RWPE2 (cell line): Measurements from ENCODE around the gene PRKAG2.

Experiments used
- ATAC-seq: fragments of 200-7000 bp; cut with Tn5 transposase; 3 replicates; pipeline ENCODE4 v1.9.1; 2021; ENCODE audit warnings: low read depth
- DNase-seq: peaks from one replicate; pipeline ENCODE4 v3.0.0-alpha.2; 2020; ENCODE audit warnings: low spot score
- H3K27ac ChIP-seq: fragments of 450-650 bp; 2 replicates; pipeline ENCODE4 v1.5.1; 2017; ENCODE audit warnings: mild to moderate bottlenecking; ENCODE audit not compliant: poor library complexity, severe bottlenecking
- H3K27me3 ChIP-seq: fragments of 250-450 bp; sonication (Bioruptor Pico); 2 replicates; pipeline ENCODE4 v1.5.1; 2021; ENCODE audit warnings: mild to moderate bottlenecking, moderate library complexity; ENCODE audit not compliant: insufficient read depth, poor library complexity, severe bottlenecking
- H3K36me3 ChIP-seq: fragments of 250-450 bp; sonication (Bioruptor Pico); 2 replicates; pipeline ENCODE4 v1.5.1; 2020; ENCODE audit warnings: low read depth, mild to moderate bottlenecking, moderate library complexity
- H3K4me1 ChIP-seq: fragments of 250-450 bp; sonication (Bioruptor Pico); 2 replicates; pipeline ENCODE4 v1.5.1; 2021; ENCODE audit warnings: mild to moderate bottlenecking, moderate library complexity; ENCODE audit not compliant: insufficient read depth, poor library complexity, severe bottlenecking
- H3K4me3 ChIP-seq: fragments of 250-450 bp; sonication (Bioruptor Pico); 2 replicates; pipeline ENCODE4 v1.5.1; 2021; ENCODE audit warnings: mild to moderate bottlenecking, moderate library complexity; ENCODE audit not compliant: severe bottlenecking
- H3K9me3 ChIP-seq: fragments of 250-450 bp; sonication (Bioruptor Pico); 2 replicates; pipeline ENCODE4 v1.5.1; 2021; ENCODE audit warnings: mild to moderate bottlenecking, moderate library complexity; ENCODE audit not compliant: severe bottlenecking
- TF ChIP-seq, protein P1 (sequence below): fragments of 450-650 bp; IDR thresholded peaks from one replicate; pipeline ENCODE4 v1.5.1; 2017; ENCODE audit warnings: mild to moderate bottlenecking, moderate library complexity; ENCODE audit not compliant: poor library complexity, severe bottlenecking

PRKAG2 gene

GRCh38 chr7:151869455-151869854 lies 7.5 kb downstream of the PRKAG2 start:
- Histone ChIP-seq H3K9me3 (no peaks in the 10 kb centered on the region), H3K27me3 (no peaks in the 10 kb centered on the region), H3K27ac (no peak overlapping the region), H3K4me1 (no peaks in the 10 kb centered on the region), H3K4me3 (no peak overlapping the region), H3K36me3 (no peaks in the 10 kb centered on the region)
- ATAC-seq (no peak), DNase-seq (no peak)
- TF ChIP-seq, protein P1, sequence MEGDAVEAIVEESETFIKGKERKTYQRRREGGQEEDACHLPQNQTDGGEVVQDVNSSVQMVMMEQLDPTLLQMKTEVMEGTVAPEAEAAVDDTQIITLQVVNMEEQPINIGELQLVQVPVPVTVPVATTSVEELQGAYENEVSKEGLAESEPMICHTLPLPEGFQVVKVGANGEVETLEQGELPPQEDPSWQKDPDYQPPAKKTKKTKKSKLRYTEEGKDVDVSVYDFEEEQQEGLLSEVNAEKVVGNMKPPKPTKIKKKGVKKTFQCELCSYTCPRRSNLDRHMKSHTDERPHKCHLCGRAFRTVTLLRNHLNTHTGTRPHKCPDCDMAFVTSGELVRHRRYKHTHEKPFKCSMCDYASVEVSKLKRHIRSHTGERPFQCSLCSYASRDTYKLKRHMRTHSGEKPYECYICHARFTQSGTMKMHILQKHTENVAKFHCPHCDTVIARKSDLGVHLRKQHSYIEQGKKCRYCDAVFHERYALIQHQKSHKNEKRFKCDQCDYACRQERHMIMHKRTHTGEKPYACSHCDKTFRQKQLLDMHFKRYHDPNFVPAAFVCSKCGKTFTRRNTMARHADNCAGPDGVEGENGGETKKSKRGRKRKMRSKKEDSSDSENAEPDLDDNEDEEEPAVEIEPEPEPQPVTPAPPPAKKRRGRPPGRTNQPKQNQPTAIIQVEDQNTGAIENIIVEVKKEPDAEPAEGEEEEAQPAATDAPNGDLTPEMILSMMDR: no peak

- Histone ChIP-seq H3K36me3 (no peaks in the 10 kb centered on the region), H3K9me3 (no peaks in the 10 kb centered on the region), H3K4me1 (no peaks in the 10 kb centered on the region), H3K4me3 (no peak overlapping the region), H3K27me3 (no peaks in the 10 kb centered on the region), H3K27ac (no peak overlapping the region)
- TF ChIP-seq, protein P1: no peak
- ATAC-seq (no peak), DNase-seq (no peak)
Observed at GRCh38 chr7:151869109-151869428, 7.8 kb downstream of the PRKAG2 start.

GRCh38 chr7:151868396-151869108 lies 8.4 kb downstream of the PRKAG2 start:
- H3K9me3 ChIP-seq: no peaks in the 10 kb centered on the region
- ATAC-seq (no peak), DNase-seq (no peak)
- no peaks in the 10 kb centered on the region for H3K4me1 ChIP-seq
- H3K27me3 ChIP-seq: no peaks in the 10 kb centered on the region
- TF ChIP-seq, protein P1: no peak
- no peak overlapping the region for H3K27ac ChIP-seq
- H3K4me3 ChIP-seq: no peak overlapping the region
- no peaks in the 10 kb centered on the region for H3K36me3 ChIP-seq

DNA sequence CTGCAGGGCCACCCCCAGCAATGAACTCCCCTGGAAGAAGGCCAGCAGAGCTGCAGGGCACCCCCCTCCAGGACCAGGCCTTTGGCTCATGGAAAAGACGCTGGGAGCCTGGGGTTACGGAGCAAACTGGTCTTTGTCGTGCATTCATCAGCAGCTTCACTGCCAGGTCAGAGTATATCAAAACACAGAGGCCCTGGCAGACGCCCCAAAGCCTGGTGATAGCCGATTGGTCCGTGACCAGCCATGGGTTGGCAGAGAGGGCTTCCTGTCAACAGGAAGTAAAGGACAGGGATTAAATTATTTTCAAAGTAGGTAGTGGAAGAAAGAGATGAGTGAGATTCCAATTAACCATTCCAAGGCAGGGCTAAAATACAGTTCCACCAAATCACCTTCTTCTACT lies 9.0 kb downstream of the PRKAG2 start:
- Histone ChIP-seq H3K9me3 (no peaks in the 10 kb centered on the region), H3K27ac (no peak overlapping the region), H3K4me1 (no peaks in the 10 kb centered on the region), H3K36me3 (no peaks in the 10 kb centered on the region), H3K4me3 (no peak overlapping the region), H3K27me3 (no peaks in the 10 kb centered on the region)
- TF ChIP-seq, protein P1: no peak
- ATAC-seq (no peak), DNase-seq (no peak)
